OCI-LY7 (cell line): ENCODE measurements around the gene TEPSIN.

Experiments used
- CTCF ChIP-seq: fragments of 200-600 bp; sonication (generic); conservative IDR thresholded peaks from 2 replicates; pipeline ENCODE4 v1.5.1; 2014; ENCODE audit warnings: mild to moderate bottlenecking, antibody characterized with exemption, low read length, moderate library complexity, mixed read lengths
- EZH2phosphoT487 ChIP-seq: fragments of 200-600 bp; sonication (generic); IDR thresholded peaks from 2 replicates; pipeline ENCODE4 v1.6.1; 2018; ENCODE audit warnings: low read depth, borderline replicate concordance, mild to moderate bottlenecking, mixed run types, antibody characterized with exemption, low read length, moderate library complexity, mixed read lengths

GRCh38 chr17:81241648-81242420 is 3.0 kb upstream of the TEPSIN start:
- peak; percentile 95 for TF ChIP-seq CTCF
- no peak for TF ChIP-seq EZH2phosphoT487
